Neutrophil (primary cell): Measurements from ENCODE around the gene SECTM1.

Experiments used
- H3K27ac ChIP-seq: fragments of 200-600 bp; sonication (generic); 2 replicates; pipeline ENCODE4 v1.5.1; 2016; ENCODE audit warnings: mild to moderate bottlenecking, moderate library complexity
- H3K27me3 ChIP-seq: fragments of 200-600 bp; sonication (generic); 2 replicates; pipeline ENCODE4 v1.6.0; 2016; ENCODE audit warnings: mild to moderate bottlenecking
- H3K36me3 ChIP-seq: fragments of 200-600 bp; sonication (generic); 2 replicates; pipeline ENCODE4 v1.5.1; 2017
- H3K4me1 ChIP-seq, 2 experiments: fragments of 200-600 bp in 1 of 2; sonication (generic) in 1 of 2; 1 replicate in 1 of 2; 2 replicates in 1 of 2; pipeline versions ENCODE4 v1.5.1 to v1.6.1; 2013 to 2016; ENCODE audit warnings: low read depth in 1 of 2, low read length in 1 of 2, mild to moderate bottlenecking in 1 of 2, moderate library complexity in 1 of 2; ENCODE audit not compliant: control insufficient read depth in 1 of 2, insufficient read depth in 1 of 2
- H3K4me3 ChIP-seq, 2 experiments: fragments of 200-600 bp in 1 of 2; sonication (generic) in 1 of 2; 1 replicate in 1 of 2; 2 replicates in 1 of 2; pipeline ENCODE4 v1.5.1; 2013 to 2016; ENCODE audit warnings: low read depth in 1 of 2, low read length in 1 of 2, mild to moderate bottlenecking in 1 of 2, moderate library complexity in 1 of 2
- H3K9me3 ChIP-seq: fragments of 200-600 bp; sonication (generic); 2 replicates; pipeline ENCODE4 v1.5.1; 2016
- TF ChIP-seq, protein P1 (sequence below): fragments of 200-600 bp; sonication (generic); IDR thresholded peaks from 2 replicates; pipeline ENCODE4 v1.5.1; 2016; ENCODE audit warnings: antibody characterized with exemption

The SECTM1 gene

DNA sequence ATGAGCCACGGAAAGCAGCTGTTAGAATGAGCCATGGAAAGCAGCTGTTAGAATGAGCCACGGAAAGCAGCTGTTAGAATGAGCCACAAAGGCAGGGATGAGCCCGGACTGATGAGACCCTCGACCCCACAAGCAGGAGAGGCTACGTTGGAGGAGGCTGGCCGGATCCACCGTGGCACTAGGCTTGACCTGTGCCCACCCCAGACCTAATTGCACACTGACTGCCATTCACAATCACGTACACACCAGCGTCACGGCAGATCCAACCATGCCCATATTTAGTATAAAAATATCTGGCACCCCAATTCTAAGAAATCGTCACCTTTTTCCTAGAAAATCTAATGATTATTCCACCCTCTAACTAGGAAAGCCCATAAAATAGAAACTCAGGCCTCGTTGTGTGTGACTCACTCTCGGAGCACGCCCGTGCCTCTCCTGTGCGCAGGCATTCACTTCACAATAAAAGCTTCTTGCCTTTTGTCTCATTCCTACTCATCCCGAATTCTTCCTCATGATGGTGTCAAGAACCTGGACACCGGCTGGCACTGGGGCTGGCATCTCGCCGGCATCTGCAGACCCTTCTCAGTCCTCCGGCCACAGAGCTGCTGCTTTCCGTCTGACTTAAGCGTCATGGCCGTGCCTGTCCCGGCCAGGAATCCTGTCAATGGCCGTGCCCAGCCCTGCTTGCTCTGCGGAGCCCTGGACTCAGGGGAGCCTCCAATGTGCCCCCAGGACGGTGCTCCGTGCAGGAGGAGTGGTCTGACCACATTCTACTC lies 5.5 kb upstream of the SECTM1 start:
- TF ChIP-seq, protein P1, sequence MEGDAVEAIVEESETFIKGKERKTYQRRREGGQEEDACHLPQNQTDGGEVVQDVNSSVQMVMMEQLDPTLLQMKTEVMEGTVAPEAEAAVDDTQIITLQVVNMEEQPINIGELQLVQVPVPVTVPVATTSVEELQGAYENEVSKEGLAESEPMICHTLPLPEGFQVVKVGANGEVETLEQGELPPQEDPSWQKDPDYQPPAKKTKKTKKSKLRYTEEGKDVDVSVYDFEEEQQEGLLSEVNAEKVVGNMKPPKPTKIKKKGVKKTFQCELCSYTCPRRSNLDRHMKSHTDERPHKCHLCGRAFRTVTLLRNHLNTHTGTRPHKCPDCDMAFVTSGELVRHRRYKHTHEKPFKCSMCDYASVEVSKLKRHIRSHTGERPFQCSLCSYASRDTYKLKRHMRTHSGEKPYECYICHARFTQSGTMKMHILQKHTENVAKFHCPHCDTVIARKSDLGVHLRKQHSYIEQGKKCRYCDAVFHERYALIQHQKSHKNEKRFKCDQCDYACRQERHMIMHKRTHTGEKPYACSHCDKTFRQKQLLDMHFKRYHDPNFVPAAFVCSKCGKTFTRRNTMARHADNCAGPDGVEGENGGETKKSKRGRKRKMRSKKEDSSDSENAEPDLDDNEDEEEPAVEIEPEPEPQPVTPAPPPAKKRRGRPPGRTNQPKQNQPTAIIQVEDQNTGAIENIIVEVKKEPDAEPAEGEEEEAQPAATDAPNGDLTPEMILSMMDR: no peak
- Histone ChIP-seq H3K36me3 (no peaks in the 10 kb centered on the region), H3K4me3 (no peak overlapping the region), H3K27me3 (peaks cover 29% of the 10 kb centered on the region), H3K4me1 (peaks cover 13 to 14% of the 10 kb centered on the region in 2 experiments), H3K27ac (no peak overlapping the region), H3K9me3 (no peaks in the 10 kb centered on the region)

DNA sequence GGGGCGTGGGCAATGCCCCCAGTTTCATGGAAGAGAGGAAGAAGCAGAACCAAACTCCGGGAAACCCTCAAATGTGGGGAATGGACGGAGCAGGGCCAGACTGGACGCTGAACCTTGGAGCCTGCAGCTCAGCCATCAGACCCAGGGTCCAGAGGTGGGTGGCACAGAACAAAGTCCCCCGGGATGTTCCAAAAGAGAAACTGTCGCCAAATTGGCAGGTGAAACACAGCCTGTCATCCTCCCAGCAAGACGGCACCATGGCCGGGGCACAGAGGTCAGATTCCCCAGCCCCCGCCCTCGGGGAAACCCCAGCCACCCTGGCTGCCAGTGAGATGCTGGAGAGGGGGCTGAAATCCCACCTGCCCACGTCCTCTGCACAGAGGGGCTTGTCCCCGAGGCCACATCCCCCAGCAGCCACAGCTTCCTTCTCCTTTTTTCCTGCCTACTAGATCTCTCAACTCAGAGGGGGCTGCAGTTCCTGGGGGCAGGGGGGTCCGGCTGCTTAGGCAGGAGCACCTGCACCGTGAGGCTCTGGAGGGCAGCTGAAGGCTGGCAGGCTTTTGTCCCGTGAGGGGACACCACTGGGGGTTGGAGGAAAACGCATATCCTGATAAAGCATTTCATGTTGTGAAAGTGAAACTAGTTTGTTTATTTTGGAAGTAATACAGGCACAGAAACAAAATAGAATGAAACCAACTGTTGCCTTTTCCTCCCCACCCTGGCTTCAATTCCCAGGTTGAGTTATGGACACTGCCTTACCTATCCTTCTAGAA lies 1.2 kb upstream of the SECTM1 start:
- Histone ChIP-seq H3K27me3 (peaks cover 70% of the 10 kb centered on the region), H3K36me3 (no peaks in the 10 kb centered on the region), H3K4me3 (peak overlapping the region; percentile 91 to 99), H3K4me1 (peaks cover 28 to 30% of the 10 kb centered on the region in 2 experiments), H3K27ac (peak overlapping the region; percentile 89), H3K9me3 (no peaks in the 10 kb centered on the region)
- TF ChIP-seq, protein P1: peak; percentile 7

DNA sequence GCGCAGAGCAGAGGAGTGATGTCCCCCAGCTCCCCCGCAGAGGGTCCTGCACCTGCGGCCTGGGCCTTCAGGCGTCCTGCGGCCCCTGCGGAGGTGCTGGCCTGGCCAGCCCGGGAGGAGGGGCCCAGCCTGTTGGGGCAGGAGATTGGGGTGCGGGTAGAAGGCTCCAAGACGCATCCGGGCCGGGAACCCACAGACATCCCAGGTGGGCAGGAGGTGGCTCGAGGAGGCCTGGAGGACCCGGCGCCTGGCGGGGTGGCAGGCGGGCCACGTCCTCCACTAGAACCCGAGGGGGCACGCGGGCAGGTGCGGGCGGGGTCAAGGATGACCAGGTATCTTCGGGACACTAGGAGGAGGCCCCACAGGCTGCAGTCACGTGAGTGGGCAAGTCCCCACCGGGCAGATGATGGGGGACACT lies 647 bp upstream of the SECTM1 start:
- Histone ChIP-seq H3K4me3 (peak overlapping the region; percentile 91 to 99), H3K27me3 (peaks cover 66% of the 10 kb centered on the region), H3K4me1 (peaks cover 28 to 30% of the 10 kb centered on the region in 2 experiments), H3K27ac (peak overlapping the region; percentile 89), H3K9me3 (no peaks in the 10 kb centered on the region), H3K36me3 (no peaks in the 10 kb centered on the region)
- TF ChIP-seq, protein P1: no peak

DNA sequence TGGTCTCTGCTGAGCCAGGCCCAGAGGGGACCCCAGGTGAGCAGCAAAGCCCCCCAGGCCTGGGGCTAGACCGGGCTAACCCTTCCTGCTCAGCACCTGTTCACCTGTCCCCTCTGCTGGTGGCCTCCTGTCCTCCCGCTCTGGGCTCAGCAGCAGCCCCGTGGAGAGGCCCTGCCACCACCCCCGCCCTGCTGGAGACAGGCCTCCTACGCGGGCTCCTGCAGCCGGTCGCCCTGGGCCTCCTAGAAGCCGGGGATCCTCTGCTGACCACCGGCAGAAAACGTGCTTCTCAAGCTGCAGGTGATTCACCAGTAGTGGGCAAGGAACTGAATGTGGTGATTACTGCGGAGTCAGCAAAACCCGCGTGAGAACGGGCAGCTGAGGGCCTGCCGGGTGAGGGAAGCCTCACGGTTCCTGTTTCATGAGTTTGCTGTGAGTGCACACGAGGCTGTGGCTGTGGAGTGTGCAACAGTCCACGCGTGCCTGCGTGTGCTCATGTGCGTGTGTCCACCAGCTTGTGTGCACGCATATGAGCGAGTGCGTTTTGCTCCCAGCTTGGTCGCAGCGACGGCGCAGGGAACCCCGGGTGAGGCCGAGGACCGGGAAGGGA lies 792 bp downstream of the SECTM1 start:
- H3K4me3 ChIP-seq: peak overlapping the region; percentile 91 to 99
- no peaks in the 10 kb centered on the region for H3K36me3 ChIP-seq
- peak overlapping the region; percentile 89 for H3K27ac ChIP-seq
- no peaks in the 10 kb centered on the region for H3K9me3 ChIP-seq
- peaks cover 28 to 30% of the 10 kb centered on the region in 2 experiments for H3K4me1 ChIP-seq
- H3K27me3 ChIP-seq: peaks cover 53% of the 10 kb centered on the region
- TF ChIP-seq, protein P1: no peak

DNA sequence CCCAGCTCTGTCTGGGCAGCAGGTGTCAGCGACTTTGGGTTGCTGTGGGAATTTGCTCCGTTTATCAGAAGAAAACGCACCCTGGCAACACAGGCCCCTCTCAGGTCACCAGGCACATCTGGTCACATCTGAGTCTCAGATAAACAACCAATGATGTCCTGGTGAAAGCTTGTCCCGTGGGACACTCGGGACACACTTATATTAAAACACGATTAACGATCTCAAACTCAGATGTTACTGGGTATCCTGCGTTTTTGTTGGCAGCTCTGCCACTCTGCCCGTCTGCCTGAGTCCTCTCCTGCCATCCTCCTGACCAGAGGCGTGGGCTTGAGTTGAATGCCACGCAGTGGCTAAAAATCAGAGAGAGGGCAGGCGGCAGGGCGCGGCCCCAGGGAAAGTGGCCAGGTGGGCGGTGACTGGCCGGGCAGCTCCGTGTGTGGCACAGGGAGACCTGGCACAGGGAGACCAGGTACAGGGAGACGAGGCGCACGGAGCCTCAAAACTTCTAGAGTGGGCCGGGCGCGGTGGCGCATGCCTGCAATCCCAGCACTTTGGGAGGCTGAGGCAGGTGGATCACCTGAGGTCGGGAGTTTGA lies 2.1 kb downstream of the SECTM1 start:
- H3K4me3 ChIP-seq: peak overlapping the region in 1 of 2 experiments; percentile 99
- H3K27me3 ChIP-seq: peaks cover 42% of the 10 kb centered on the region
- H3K4me1 ChIP-seq: peaks cover 28 to 30% of the 10 kb centered on the region in 2 experiments
- H3K36me3 ChIP-seq: peaks cover 4% of the 10 kb centered on the region
- H3K9me3 ChIP-seq: no peaks in the 10 kb centered on the region
- no peak overlapping the region for H3K27ac ChIP-seq
- TF ChIP-seq, protein P1: no peak
